H9 (cell line): ENCODE measurements around the gene MAP3K7. TPM values are rescaled to one million over a fixed set of nuclear protein-coding genes. Genes with fewer than 3 reads are reported as not detected.

Experiments used
- DNase-seq: peaks from one replicate; pipeline ENCODE4 v3.0.0-alpha.2; 2017
- H2AFZ ChIP-seq: one replicate; pipeline ENCODE4 v1.6.1; 2013; ENCODE audit warnings: mild to moderate bottlenecking, low read length, control low read depth, moderate library complexity
- H2AK5ac ChIP-seq: 2 replicates; pipeline ENCODE4 v1.6.1; 2013; ENCODE audit warnings: low read length, control low read depth, mixed read lengths; ENCODE audit not compliant: insufficient read length
- H2BK120ac ChIP-seq: one replicate; pipeline ENCODE4 v1.6.1; 2013; ENCODE audit warnings: low read depth, mild to moderate bottlenecking, low read length, control low read depth, inconsistent platforms; ENCODE audit not compliant: poor library complexity, severe bottlenecking
- H2BK12ac ChIP-seq: 2 replicates; pipeline ENCODE4 v1.6.1; 2013; ENCODE audit warnings: low read length, control low read depth, mixed read lengths, low read depth; ENCODE audit not compliant: insufficient read length
- H2BK15ac ChIP-seq: 2 replicates; pipeline ENCODE4 v1.6.1; 2013; ENCODE audit warnings: low read depth, low read length, control low read depth
- H2BK20ac ChIP-seq: one replicate; pipeline ENCODE4 v1.6.1; 2013; ENCODE audit warnings: low read depth, mild to moderate bottlenecking, low read length, control low read depth, inconsistent platforms; ENCODE audit not compliant: poor library complexity, severe bottlenecking
- H2BK5ac ChIP-seq: 2 replicates; pipeline ENCODE4 v1.6.1; 2013; ENCODE audit warnings: low read length, control low read depth, mixed read lengths; ENCODE audit not compliant: insufficient read length
- H3K14ac ChIP-seq: 2 replicates; pipeline ENCODE4 v1.6.1; 2013; ENCODE audit warnings: low read length, control low read depth; ENCODE audit not compliant: insufficient read depth
- H3K18ac ChIP-seq: 2 replicates; pipeline ENCODE4 v1.6.1; 2013; ENCODE audit warnings: low read depth, mild to moderate bottlenecking, mixed read lengths, low read length, control low read depth; ENCODE audit not compliant: insufficient read length
- H3K23ac ChIP-seq: 2 replicates; pipeline ENCODE4 v1.6.1; 2013; ENCODE audit warnings: low read length, control low read depth, mixed read lengths, low read depth; ENCODE audit not compliant: insufficient read length
- H3K23me2 ChIP-seq: 2 replicates; pipeline ENCODE4 v1.6.1; 2013; ENCODE audit warnings: low read depth, mild to moderate bottlenecking, mixed read lengths, low read length, control low read depth; ENCODE audit not compliant: insufficient read length, poor library complexity, severe bottlenecking
- H3K27ac ChIP-seq: 2 replicates; pipeline ENCODE4 v1.5.1; 2013; ENCODE audit warnings: low read length, control low read depth, mixed read lengths, low read depth; ENCODE audit not compliant: insufficient read length
- H3K27me3 ChIP-seq: 2 replicates; pipeline ENCODE4 v1.6.1; 2013; ENCODE audit warnings: low read length, control low read depth, inconsistent platforms; ENCODE audit not compliant: insufficient read depth
- H3K4ac ChIP-seq: 2 replicates; pipeline ENCODE4 v1.6.1; 2013; ENCODE audit warnings: low read depth, mild to moderate bottlenecking, control low read depth, inconsistent platforms, low read length, moderate library complexity
- H3K4me1 ChIP-seq: 2 replicates; pipeline ENCODE4 v1.6.1; 2013; ENCODE audit warnings: low read length, control low read depth, inconsistent platforms; ENCODE audit not compliant: insufficient read depth
- H3K4me2 ChIP-seq: 2 replicates; pipeline ENCODE4 v1.6.1; 2013; ENCODE audit warnings: low read length, control low read depth, mixed read lengths; ENCODE audit not compliant: insufficient read length, insufficient read depth
- H3K56ac ChIP-seq: 2 replicates; pipeline ENCODE4 v1.6.1; 2013; ENCODE audit warnings: low read depth, mild to moderate bottlenecking, mixed read lengths, low read length, control low read depth; ENCODE audit not compliant: insufficient read length
- H3K79me1 ChIP-seq: 2 replicates; pipeline ENCODE4 v1.6.1; 2013; ENCODE audit warnings: low read depth, mild to moderate bottlenecking, moderate library complexity, low read length, control low read depth, inconsistent platforms; ENCODE audit not compliant: insufficient read depth, poor library complexity, severe bottlenecking
- H3K79me2 ChIP-seq: 2 replicates; pipeline ENCODE4 v1.6.1; 2013; ENCODE audit warnings: low read length, control low read depth, inconsistent platforms; ENCODE audit not compliant: insufficient read depth
- H3K9ac ChIP-seq: 2 replicates; pipeline ENCODE4 v1.6.1; 2013; ENCODE audit warnings: low read length, control low read depth, mixed read lengths; ENCODE audit not compliant: insufficient read length; ENCODE audit errors: extremely low read depth
- H3K9me3 ChIP-seq: one replicate; pipeline ENCODE4 v1.6.1; 2013; ENCODE audit warnings: low read depth, low read length, inconsistent platforms; ENCODE audit not compliant: control insufficient read depth
- H3T11ph ChIP-seq: one replicate; pipeline ENCODE4 v1.6.1; 2013; ENCODE audit warnings: mild to moderate bottlenecking, low read length, control low read depth, inconsistent platforms
- H4K20me1 ChIP-seq: one replicate; pipeline ENCODE4 v1.6.1; 2013; ENCODE audit not compliant: control insufficient read depth, insufficient read length, insufficient read depth
- H4K5ac ChIP-seq: 2 replicates; pipeline ENCODE4 v1.6.1; 2013; ENCODE audit warnings: low read depth, mild to moderate bottlenecking, mixed read lengths, low read length, control low read depth; ENCODE audit not compliant: insufficient read length
- H4K8ac ChIP-seq: replicated peaks from 2 replicates; pipeline ENCODE4 v1.6.1; 2013; ENCODE audit warnings: low read length, control low read depth, mixed read lengths, low read depth; ENCODE audit not compliant: insufficient read length
- H4K91ac ChIP-seq: 2 replicates; pipeline ENCODE4 v1.6.1; 2013; ENCODE audit warnings: low read depth, mild to moderate bottlenecking, moderate library complexity, mixed read lengths, low read length, control low read depth; ENCODE audit not compliant: insufficient read length
- H3K27ac Mint-ChIP-seq, 3 experiments: 2 replicates in 2 of 3; 3 replicates in 1 of 3; pipeline ENCODE4 v1.8.0; 2020 to 2021; ENCODE audit warnings: mixed read lengths in 3 of 3, mild to moderate bottlenecking in 1 of 3, moderate library complexity in 1 of 3
- H3K27me3 Mint-ChIP-seq: 2 replicates; pipeline ENCODE4 v1.8.0; 2021; ENCODE audit warnings: low read depth, mild to moderate bottlenecking, moderate library complexity, mixed read lengths
- H3K36me3 Mint-ChIP-seq, 3 experiments: 2 replicates in 2 of 3; 3 replicates in 1 of 3; pipeline ENCODE4 v1.8.0; 2020 to 2021; ENCODE audit warnings: low read depth in 3 of 3, mixed read lengths in 3 of 3; ENCODE audit not compliant: insufficient read depth in 1 of 3
- H3K4me1 Mint-ChIP-seq, 2 experiments: 2 replicates each; pipeline ENCODE4 v1.8.0; 2020; ENCODE audit warnings: mixed read lengths in 2 of 2
- H3K4me3 Mint-ChIP-seq, 2 experiments: 2 replicates in 1 of 2; 3 replicates in 1 of 2; pipeline ENCODE4 v1.8.0; 2020 to 2021; ENCODE audit warnings: mild to moderate bottlenecking in 2 of 2, mixed read lengths in 2 of 2, moderate library complexity in 1 of 2
- H3K9me3 Mint-ChIP-seq, 2 experiments: 2 replicates in 1 of 2; 3 replicates in 1 of 2; pipeline ENCODE4 v1.8.0; 2020; ENCODE audit warnings: mild to moderate bottlenecking in 2 of 2, mixed read lengths in 2 of 2, moderate library complexity in 1 of 2
- CTCF ChIP-seq: fragments of 200-600 bp; sonication (generic); conservative IDR thresholded peaks from 3 replicates; pipeline ENCODE4 v1.8.0; 2021; ENCODE audit warnings: antibody characterized with exemption, mild to moderate bottlenecking
- WGBS: extraction: QIAGEN DNeasy Blood & Tissue Kit; methylation state at CpG from one replicate; pipeline ENCODE4 v1.1.7; 2013; ENCODE audit warnings: missing lambda C conversion rate, low lambda C conversion rate, mixed read lengths; ENCODE audit not compliant: insufficient read length; ENCODE audit errors: extremely low coverage; 5-methylcytosine and 5-hydroxymethylcytosine counted together
- total RNA-seq: library from RNA; stranded (reverse); gene quantifications from 2 replicates; pipeline ENCODE4 v1.2.1, GENCODE V29; 2021

MAP3K7 gene
- total RNA-seq, 1 experiment from 2014 or later = 31.3 TPM

- H3K9me3 ChIP-seq = no peaks in the 10 kb centered on the region
- H3K27ac ChIP-seq = no peak overlapping the region
- Mint-ChIP-seq H3K27me3 (no peaks in the 10 kb centered on the region; the same call in 1 of the 2 replicates), H3K4me3 (no peak overlapping the region), H3K4me1 (peaks cover 7 to 15% of the 10 kb centered on the region in 2 experiments), H3K27ac (no peak overlapping the region), H3K36me3 (no peaks in the 10 kb centered on the region), H3K9me3 (no peaks in the 10 kb centered on the region)
- WGBS = no CpG with 5 or more reads among the region's 9 CpGs
- no peaks in the 10 kb centered on the region for H3K4me1 ChIP-seq
- no peak overlapping the region for H3K23ac ChIP-seq
- no peaks in the 10 kb centered on the region for H4K20me1 ChIP-seq
- H4K8ac ChIP-seq = no peak overlapping the region
- no peaks in the 10 kb centered on the region for H3K79me2 ChIP-seq
- H2BK120ac ChIP-seq = no peak overlapping the region
- H4K91ac ChIP-seq = no peak overlapping the region
- no peak for TF ChIP-seq CTCF
- H3K18ac ChIP-seq = no peak overlapping the region
- H2AFZ ChIP-seq = no peak overlapping the region
- no peaks in the 10 kb centered on the region for H3K27me3 ChIP-seq
- no peak overlapping the region for H2AK5ac ChIP-seq
- no peak overlapping the region for H3T11ph ChIP-seq
- H2BK12ac ChIP-seq = no peak overlapping the region
- H3K14ac ChIP-seq = no peak overlapping the region
- no peaks in the 10 kb centered on the region for H3K79me1 ChIP-seq
- H3K4me2 ChIP-seq = no peak overlapping the region
- H4K5ac ChIP-seq = no peak overlapping the region
- no peak overlapping the region for H3K56ac ChIP-seq
- DNase-seq = no peak
- H2BK20ac ChIP-seq = no peak overlapping the region
- H2BK15ac ChIP-seq = no peak overlapping the region
- no peak overlapping the region for H3K9ac ChIP-seq
- no peaks in the 10 kb centered on the region for H3K23me2 ChIP-seq
- no peak overlapping the region for H3K4ac ChIP-seq
- no peak overlapping the region for H2BK5ac ChIP-seq
These were observed 114.2 kb downstream of the MAP3K7 start for GRCh38 chr6:90472716-90473115.
